ENCODE data around the gene IFT57. TPM values are rescaled to one million over a fixed set of nuclear protein-coding genes. Genes with fewer than 3 reads are reported as not detected.

Gene IFT57
- total RNA-seq, 4 donors from 2014 or later, result 38.2 to 78.0 (median 57.4) TPM

DNA sequence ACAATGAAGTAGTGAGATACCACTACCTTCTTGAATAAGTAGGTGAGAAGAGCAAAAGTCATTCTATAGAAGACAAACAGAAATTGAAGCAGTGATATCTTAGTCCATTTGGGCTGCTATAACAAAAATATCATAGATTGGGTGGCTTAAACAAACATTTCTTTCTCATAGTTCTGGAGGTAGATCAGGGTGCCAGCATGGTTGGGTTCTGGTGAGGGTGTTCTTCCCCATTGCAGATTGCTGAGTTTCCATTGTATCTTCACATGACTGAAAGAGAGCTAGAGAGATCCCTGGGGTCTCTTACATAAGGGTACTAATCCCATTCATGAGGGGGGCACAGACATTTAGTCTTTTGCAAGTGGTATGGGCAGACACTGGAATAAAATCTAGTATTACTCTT, 32.9 kb upstream of the IFT57 start:
- no peak overlapping the region for H3K4me3 ChIP-seq
- no peaks in the 10 kb centered on the region for H3K27me3 ChIP-seq
- intact Hi-C loops (cut with DNase I; ENCODE audit: low total_unique reads), result no loop called here
- H3K27ac ChIP-seq, result no peak overlapping the region
- no peaks in the 10 kb centered on the region for H3K36me3 ChIP-seq
- in situ Hi-C loops (cut with MboI; ENCODE audit: low pct_ligation_motif_present in 1 of 4, low pct_unique_long_range_greater_than_20kb in 1 of 4, low sequenced_read_pairs in 3 of 4), result no loop called here
- H3K4me1 ChIP-seq, result peaks cover 0 to 11% (median 4%) of the 10 kb centered on the region in 4 donors
- no peak for TF ChIP-seq POLR2AphosphoS5 (IDR thresholded peaks at IDR 0.05)
- TF ChIP-seq, protein P1, sequence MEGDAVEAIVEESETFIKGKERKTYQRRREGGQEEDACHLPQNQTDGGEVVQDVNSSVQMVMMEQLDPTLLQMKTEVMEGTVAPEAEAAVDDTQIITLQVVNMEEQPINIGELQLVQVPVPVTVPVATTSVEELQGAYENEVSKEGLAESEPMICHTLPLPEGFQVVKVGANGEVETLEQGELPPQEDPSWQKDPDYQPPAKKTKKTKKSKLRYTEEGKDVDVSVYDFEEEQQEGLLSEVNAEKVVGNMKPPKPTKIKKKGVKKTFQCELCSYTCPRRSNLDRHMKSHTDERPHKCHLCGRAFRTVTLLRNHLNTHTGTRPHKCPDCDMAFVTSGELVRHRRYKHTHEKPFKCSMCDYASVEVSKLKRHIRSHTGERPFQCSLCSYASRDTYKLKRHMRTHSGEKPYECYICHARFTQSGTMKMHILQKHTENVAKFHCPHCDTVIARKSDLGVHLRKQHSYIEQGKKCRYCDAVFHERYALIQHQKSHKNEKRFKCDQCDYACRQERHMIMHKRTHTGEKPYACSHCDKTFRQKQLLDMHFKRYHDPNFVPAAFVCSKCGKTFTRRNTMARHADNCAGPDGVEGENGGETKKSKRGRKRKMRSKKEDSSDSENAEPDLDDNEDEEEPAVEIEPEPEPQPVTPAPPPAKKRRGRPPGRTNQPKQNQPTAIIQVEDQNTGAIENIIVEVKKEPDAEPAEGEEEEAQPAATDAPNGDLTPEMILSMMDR (IDR thresholded peaks at IDR 0.05), result no peak
- no peak for TF ChIP-seq EP300 (IDR thresholded peaks at IDR 0.05; ENCODE audit: low read depth)
- no peak for TF ChIP-seq POLR2A (IDR thresholded peaks at IDR 0.05)
- no peak for DNase-seq
- no peaks in the 10 kb centered on the region for H3K9me3 ChIP-seq

DNA sequence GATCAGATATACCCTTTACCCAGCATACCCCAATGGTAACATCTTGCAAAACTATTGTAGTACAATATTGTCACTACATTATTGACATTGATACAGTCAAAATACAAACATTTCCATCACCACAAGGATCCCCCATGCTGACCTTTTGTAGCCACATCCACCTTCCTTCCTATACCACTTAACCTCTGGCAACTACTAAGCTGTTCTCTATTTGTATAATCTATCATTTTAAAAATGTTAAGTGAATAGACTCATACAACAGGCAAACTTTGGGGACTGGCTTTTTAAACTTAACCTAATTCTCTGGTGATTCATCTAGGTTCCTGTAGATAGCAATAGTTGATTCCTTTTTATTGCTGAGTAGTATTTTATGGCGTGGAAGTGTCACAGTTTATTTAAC, 29.6 kb upstream of the IFT57 start:
- Histone ChIP-seq H3K36me3 (no peaks in the 10 kb centered on the region), H3K4me3 (no peak overlapping the region), H3K27me3 (no peaks in the 10 kb centered on the region), H3K4me1 (peaks cover 0 to 15% (median 6%) of the 10 kb centered on the region in 4 donors), H3K27ac (peak overlapping the region in 3 of 4 donors; percentile 61 to 77 (median 73)), H3K9me3 (no peaks in the 10 kb centered on the region)
- no peak for TF ChIP-seq POLR2AphosphoS5 (IDR thresholded peaks at IDR 0.05)
- in situ Hi-C loops (cut with MboI; ENCODE audit: low pct_ligation_motif_present in 1 of 4, low pct_unique_long_range_greater_than_20kb in 1 of 4, low sequenced_read_pairs in 3 of 4), result no loop called here
- 46 to 74% methylated on average over 1 of the region's 1 CpG for WGBS, 2 donors (ENCODE audit: low coverage in 1 of 2)
- no peak for DNase-seq
- intact Hi-C loops (cut with DNase I; ENCODE audit: low total_unique reads), result no loop called here

DNA sequence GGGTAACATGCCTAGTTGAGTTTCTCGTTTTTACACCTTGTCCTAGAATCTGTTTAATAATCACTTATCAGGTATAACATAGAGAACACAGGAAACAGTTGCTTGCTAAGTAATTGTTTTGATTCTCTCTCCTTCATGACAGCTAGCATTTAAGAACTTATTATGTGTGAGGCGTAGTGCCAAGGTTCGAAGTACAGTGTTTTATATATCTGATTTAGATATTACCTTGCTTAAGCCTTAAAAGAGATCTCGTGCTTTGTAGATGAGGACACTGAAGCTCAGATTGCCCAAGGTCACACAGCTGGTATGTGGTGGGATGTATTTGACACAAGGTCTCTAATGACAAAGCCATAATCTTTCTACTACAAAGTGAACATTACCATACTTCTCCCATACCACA, 29.0 kb upstream of the IFT57 start:
- in situ Hi-C loops (cut with MboI; ENCODE audit: low pct_ligation_motif_present in 1 of 4, low pct_unique_long_range_greater_than_20kb in 1 of 4, low sequenced_read_pairs in 3 of 4), result no loop called here
- Histone ChIP-seq H3K27ac (peak overlapping the region; percentile 45 to 77 (median 67)), H3K4me3 (no peak overlapping the region), H3K27me3 (no peaks in the 10 kb centered on the region), H3K9me3 (no peaks in the 10 kb centered on the region), H3K4me1 (peaks cover 0 to 17% (median 7%) of the 10 kb centered on the region in 4 donors), H3K36me3 (no peaks in the 10 kb centered on the region)
- TF ChIP-seq, protein P1 (IDR thresholded peaks at IDR 0.05), result no peak
- TF ChIP-seq POLR2AphosphoS5 (IDR thresholded peaks at IDR 0.05), result peak in 1 of 3 donors; percentile 47
- DNase-seq, result peak; percentile 27
- WGBS, 2 donors (ENCODE audit: low coverage in 1 of 2), result 58 to 77% methylated on average over 4 of the region's 4 CpGs
- intact Hi-C loops (cut with DNase I; ENCODE audit: low total_unique reads), result no loop called here

DNA sequence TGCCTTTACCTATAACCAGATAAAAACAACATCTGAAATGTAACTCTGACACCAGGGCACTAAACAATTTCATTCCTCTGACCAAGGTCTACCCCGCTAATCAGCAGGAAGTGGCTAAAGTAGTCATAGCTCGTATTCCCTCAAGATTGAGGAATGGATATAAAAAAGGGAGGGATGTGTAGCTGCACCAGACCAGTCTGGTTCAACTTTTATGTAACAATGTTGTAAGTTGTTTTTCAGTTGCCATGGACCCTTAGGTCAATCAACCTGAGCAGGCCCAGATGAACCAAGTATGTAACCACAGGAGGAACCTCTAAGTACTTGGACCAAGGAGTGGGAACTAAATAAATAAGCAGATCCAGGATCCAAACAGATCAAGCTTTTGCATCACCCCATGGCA, 28.4 kb upstream of the IFT57 start:
- H3K36me3 ChIP-seq, result no peaks in the 10 kb centered on the region

DNA sequence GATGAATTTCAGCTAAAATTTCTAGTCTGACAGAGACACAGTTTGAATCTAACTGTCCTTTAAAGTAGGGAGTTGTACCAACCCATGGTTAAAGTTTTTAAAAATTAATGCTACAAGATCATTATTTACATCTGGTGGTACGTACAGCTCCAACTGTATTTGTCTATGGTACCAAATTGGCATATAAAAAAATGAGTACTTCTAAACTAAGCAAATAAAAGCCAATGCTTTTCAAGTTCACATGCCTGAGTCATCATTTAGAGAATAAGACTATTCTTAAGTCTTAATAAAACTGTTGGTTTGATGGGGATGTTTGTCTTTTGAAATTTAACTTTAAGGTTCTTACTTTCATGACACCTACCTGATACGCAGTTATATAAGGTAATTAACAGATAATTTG, 21.0 kb upstream of the IFT57 start:
- in situ Hi-C loops (cut with MboI; ENCODE audit: low pct_ligation_motif_present in 1 of 4, low pct_unique_long_range_greater_than_20kb in 1 of 4, low sequenced_read_pairs in 3 of 4), result no loop called here
- intact Hi-C loops (cut with DNase I; ENCODE audit: low total_unique reads), result no loop called here
- no peaks in the 10 kb centered on the region for H3K9me3 ChIP-seq
- no peaks in the 10 kb centered on the region for H3K36me3 ChIP-seq
- H3K4me3 ChIP-seq, result no peak overlapping the region
- TF ChIP-seq POLR2AphosphoS5 (IDR thresholded peaks at IDR 0.05) (no peak), POLR2A (IDR thresholded peaks at IDR 0.05) (no peak), EP300 (IDR thresholded peaks at IDR 0.05; ENCODE audit: low read depth) (no peak)
- TF ChIP-seq, protein P1 (IDR thresholded peaks at IDR 0.05), result no peak
- 53 to 86% methylated on average over 2 of the region's 2 CpGs for WGBS, 2 donors (ENCODE audit: low coverage in 1 of 2)
- DNase-seq, result no peak
- no peaks in the 10 kb centered on the region for H3K27me3 ChIP-seq
- peaks cover 0 to 6% (median 2%) of the 10 kb centered on the region in 4 donors for H3K4me1 ChIP-seq
- H3K27ac ChIP-seq, result no peak overlapping the region

More for the DNA sequence above, 28.4 kb upstream of the IFT57 start:
- Histone ChIP-seq H3K27ac (peak overlapping the region; percentile 45 to 77 (median 67)), H3K27me3 (no peaks in the 10 kb centered on the region), H3K4me3 (no peak overlapping the region), H3K4me1 (peaks cover 0 to 17% (median 7%) of the 10 kb centered on the region in 4 donors), H3K9me3 (no peaks in the 10 kb centered on the region)
- intact Hi-C loops (cut with DNase I; ENCODE audit: low total_unique reads), result no loop called here
- no peak for DNase-seq
- in situ Hi-C loops (cut with MboI; ENCODE audit: low pct_ligation_motif_present in 1 of 4, low pct_unique_long_range_greater_than_20kb in 1 of 4, low sequenced_read_pairs in 3 of 4), result no loop called here
- TF ChIP-seq POLR2A (IDR thresholded peaks at IDR 0.05), result no peak
- TF ChIP-seq EP300 (IDR thresholded peaks at IDR 0.05; ENCODE audit: low read depth), result peak; percentile 8
- TF ChIP-seq POLR2AphosphoS5 (IDR thresholded peaks at IDR 0.05), result peak in 1 of 3 donors; percentile 20
- WGBS, 2 donors (ENCODE audit: low coverage in 1 of 2), result 70% methylated on average over 2 of the region's 2 CpGs; no CpG with 5 or more reads in 1 of the 2 donors

Measured in transverse colon (tissue), 4 donors.